Measurements from ENCODE around the gene OTULIN.

Gene OTULIN

GRCh38 chr5:14699807-14700400 is 35.4 kb downstream of the OTULIN start:
- POLR2A ChIA-PET: no interaction called here
- CTCF ChIA-PET: no interaction called here
- DNase-seq (ENCODE audit: extremely low spot score): no peak
- no peak for TF ChIP-seq NFRKB (IDR thresholded peaks at IDR 0.05)

- no peak for TF ChIP-seq FOXA1 (IDR thresholded peaks at IDR 0.05)
- no peak for TF ChIP-seq BHLHE40 (IDR thresholded peaks at IDR 0.05; ENCODE audit: borderline replicate concordance)
- no peak for TF ChIP-seq LEF1 (IDR thresholded peaks at IDR 0.05; ENCODE audit: borderline replicate concordance)
- no peak for TF ChIP-seq CTBP1 (IDR thresholded peaks at IDR 0.05; ENCODE audit: borderline replicate concordance)
- TF ChIP-seq SP1 (IDR thresholded peaks at IDR 0.05): no peak
- TF ChIP-seq TARDBP (IDR thresholded peaks at IDR 0.05): no peak
- TF ChIP-seq FOXM1 (IDR thresholded peaks at IDR 0.05; ENCODE audit: borderline replicate concordance): no peak
- no peak for TF ChIP-seq L3MBTL2 (conservative IDR thresholded peaks at IDR 0.05)
- no peak for TF ChIP-seq NFRKB (IDR thresholded peaks at IDR 0.05)
- CTCF ChIA-PET: no interaction called here
Measured at GRCh38 chr5:14700478-14701436, 36.2 kb downstream of the OTULIN start.

GRCh38 chr5:14701556-14701955 is 37.0 kb downstream of the OTULIN start:
- DNase-seq (ENCODE audit: extremely low spot score): no peak
- ChIA-PET POLR2A (no interaction called here), CTCF (no interaction called here)
- TF ChIP-seq BHLHE40 (IDR thresholded peaks at IDR 0.05; ENCODE audit: borderline replicate concordance): no peak
- TF ChIP-seq ARNT (IDR thresholded peaks at IDR 0.05): no peak
- no peak for TF ChIP-seq PKNOX1 (IDR thresholded peaks at IDR 0.05)
- no peak for TF ChIP-seq CTBP1 (IDR thresholded peaks at IDR 0.05; ENCODE audit: borderline replicate concordance)
- no peak for TF ChIP-seq SP1 (IDR thresholded peaks at IDR 0.05)
- no peak for TF ChIP-seq TARDBP (IDR thresholded peaks at IDR 0.05)

More at GRCh38 chr5:14700478-14701436, 36.2 kb downstream of the OTULIN start:
- POLR2A ChIA-PET: no interaction called here
- no peak for DNase-seq (ENCODE audit: extremely low spot score)

- CTCF ChIA-PET: interaction anchor here (0.9 to 1.5 kb wide), 3 partner anchors 17 to 301 kb away, joined by 3 to 4 read pairs (median 3); no protein-coding TSS in a partner anchor
- DNase-seq (ENCODE audit: extremely low spot score): no peak
- TF ChIP-seq FOXK2 (IDR thresholded peaks at IDR 0.05) (no peak), L3MBTL2 (conservative IDR thresholded peaks at IDR 0.05) (no peak), CTBP1 (IDR thresholded peaks at IDR 0.05; ENCODE audit: borderline replicate concordance) (no peak), ARNT (IDR thresholded peaks at IDR 0.05) (no peak), LEF1 (IDR thresholded peaks at IDR 0.05; ENCODE audit: borderline replicate concordance) (no peak), NFRKB (IDR thresholded peaks at IDR 0.05) (no peak), SUZ12 (IDR thresholded peaks at IDR 0.05) (no peak), TARDBP (IDR thresholded peaks at IDR 0.05) (no peak), FOXA1 (IDR thresholded peaks at IDR 0.05) (no peak), ZNF384 (IDR thresholded peaks at IDR 0.05) (no peak), FOXM1 (IDR thresholded peaks at IDR 0.05; ENCODE audit: borderline replicate concordance) (no peak), BHLHE40 (IDR thresholded peaks at IDR 0.05; ENCODE audit: borderline replicate concordance) (no peak), PKNOX1 (IDR thresholded peaks at IDR 0.05) (no peak), HDGF (IDR thresholded peaks at IDR 0.05; ENCODE audit: borderline replicate concordance) (no peak), ELF4 (IDR thresholded peaks at IDR 0.05) (no peak), SP1 (IDR thresholded peaks at IDR 0.05) (no peak)
- POLR2A ChIA-PET: no interaction called here
Measured at GRCh38 chr5:14702238-14702839, 37.8 kb downstream of the OTULIN start.

- no peak for TF ChIP-seq FOXA1 (IDR thresholded peaks at IDR 0.05)
- DNase-seq (ENCODE audit: extremely low spot score): no peak
- POLR2A ChIA-PET: no interaction called here
- CTCF ChIA-PET: no interaction called here
Measured at GRCh38 chr5:14705556-14705955, 41.0 kb downstream of the OTULIN start.

GRCh38 chr5:14706615-14707021 is 42.1 kb downstream of the OTULIN start:
- no peak for TF ChIP-seq FOXK2 (IDR thresholded peaks at IDR 0.05)
- no peak for TF ChIP-seq LEF1 (IDR thresholded peaks at IDR 0.05; ENCODE audit: borderline replicate concordance)
- TF ChIP-seq SP1 (IDR thresholded peaks at IDR 0.05): no peak
- no peak for TF ChIP-seq BHLHE40 (IDR thresholded peaks at IDR 0.05; ENCODE audit: borderline replicate concordance)
- no peak for TF ChIP-seq CTBP1 (IDR thresholded peaks at IDR 0.05; ENCODE audit: borderline replicate concordance)
- ChIA-PET POLR2A (no interaction called here), CTCF (no interaction called here)
- DNase-seq (ENCODE audit: extremely low spot score): no peak

GRCh38 chr5:14707811-14708390 is 43.4 kb downstream of the OTULIN start:
- ChIA-PET POLR2A (no interaction called here), CTCF (interaction anchor here (1.0 kb wide), 1 partner anchor 19 kb away, joined by 4 read pairs; no protein-coding TSS in a partner anchor)
- no peak for TF ChIP-seq ZNF384 (IDR thresholded peaks at IDR 0.05)
- no peak for TF ChIP-seq ARNT (IDR thresholded peaks at IDR 0.05)
- TF ChIP-seq HDGF (IDR thresholded peaks at IDR 0.05; ENCODE audit: borderline replicate concordance): no peak
- DNase-seq (ENCODE audit: extremely low spot score): no peak
